ENCODE results near the gene ITM2A.

Gene ITM2A

GRCh38 chrX:79366873-79367749, at the start of gene ITM2A:
Gene ITM2A, minus strand, starts transcription at chrX:79367334. Its CDS starts 119 bp downstream, at chrX:79367215.
- DNase-seq: peak; percentile 56

DNA sequence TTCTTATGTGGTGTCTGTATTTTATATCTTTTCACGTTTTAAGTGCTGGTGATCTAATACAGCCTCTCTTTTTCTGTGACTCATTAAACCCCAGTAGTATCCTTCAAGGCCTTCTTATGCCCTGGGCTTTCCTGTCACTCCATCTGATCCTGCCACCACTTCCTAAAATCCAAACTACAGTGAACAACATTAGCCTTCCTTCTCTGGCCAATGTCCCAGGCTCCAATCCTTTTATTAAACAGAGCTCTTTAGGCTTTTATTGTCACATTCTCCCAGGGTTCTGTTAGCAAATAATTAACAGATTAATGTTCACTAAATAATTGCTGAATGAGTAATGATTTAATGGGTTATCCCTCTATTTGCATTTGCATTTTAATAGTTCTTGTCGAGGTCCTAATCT, 47.9 kb upstream of the ITM2A start:
- no peak for DNase-seq

DNA sequence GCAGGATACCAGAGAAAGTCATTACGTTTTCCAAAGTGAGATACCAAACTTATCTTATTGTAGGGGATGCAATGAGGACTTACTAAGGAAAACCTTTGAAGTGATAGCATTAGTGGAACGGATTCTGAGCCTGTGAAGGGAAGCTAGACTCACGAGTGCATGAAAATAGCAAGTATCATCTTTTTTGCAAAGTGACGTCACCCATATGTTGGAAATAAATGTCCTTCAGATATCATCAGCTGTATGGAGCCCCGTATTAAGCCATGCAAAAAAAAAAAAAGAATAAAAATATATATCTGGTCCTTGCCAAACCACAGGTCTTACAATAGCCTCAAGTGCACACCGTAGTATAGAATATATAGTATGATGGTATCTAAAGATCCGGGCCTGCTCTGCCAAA, 46.8 kb upstream of the ITM2A start:
- no peak for DNase-seq

GRCh38 chrX:79412972-79413371, 45.8 kb upstream of the ITM2A start:
- DNase-seq: peak; percentile 49

DNA sequence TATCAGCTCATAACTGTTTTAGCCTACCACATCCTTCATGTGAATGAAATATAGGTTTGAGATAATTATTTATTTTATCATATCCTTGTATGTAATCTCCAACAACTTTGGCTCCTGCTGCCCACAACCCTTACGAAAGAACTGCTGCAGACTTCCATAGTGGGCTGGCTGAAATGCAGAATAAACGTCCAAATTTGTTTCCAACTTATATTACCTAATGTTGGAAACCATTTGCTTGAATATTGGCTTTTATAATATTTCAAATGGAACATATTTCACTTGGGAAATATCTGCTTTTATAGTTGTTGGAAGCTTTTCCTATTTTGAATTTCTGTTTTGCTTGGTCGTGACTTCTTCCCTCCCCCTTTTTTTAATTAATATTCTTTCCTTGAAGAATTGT, 45.0 kb upstream of the ITM2A start:
- no peak for DNase-seq

GRCh38 chrX:79409657-79410056, 42.5 kb upstream of the ITM2A start:
- no peak for DNase-seq

DNA sequence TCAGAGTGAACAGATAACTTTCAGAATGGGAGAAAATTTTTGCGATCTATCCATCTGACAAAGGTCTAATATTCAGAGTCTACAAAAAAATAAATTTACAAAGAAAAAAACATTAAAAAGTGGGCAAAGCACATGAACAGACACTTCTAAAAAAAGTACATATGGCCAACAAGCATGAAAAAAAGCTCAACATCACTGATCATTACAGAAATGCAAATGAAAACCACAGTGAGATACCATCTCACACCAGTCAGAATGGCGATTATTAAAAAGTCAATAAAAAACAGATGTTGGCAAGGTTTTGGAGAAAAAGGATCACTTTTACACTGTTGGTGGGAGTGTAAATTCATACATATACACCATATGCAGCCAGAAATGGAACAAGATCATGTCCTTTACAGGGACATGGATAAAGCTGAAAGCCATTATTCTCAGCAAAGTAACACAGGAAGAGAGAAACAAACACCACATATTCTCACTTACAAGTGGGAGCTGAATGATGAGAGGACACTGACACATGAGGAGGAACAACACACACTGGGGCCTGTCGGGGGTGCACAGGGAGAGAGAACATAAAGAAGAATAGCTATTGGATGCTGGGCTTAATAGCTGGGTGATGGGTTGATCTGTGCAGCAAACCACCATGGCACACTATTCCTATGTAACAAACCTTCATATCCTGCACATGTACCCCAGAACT, 41.6 kb upstream of the ITM2A start:
- DNase-seq: no peak

DNA sequence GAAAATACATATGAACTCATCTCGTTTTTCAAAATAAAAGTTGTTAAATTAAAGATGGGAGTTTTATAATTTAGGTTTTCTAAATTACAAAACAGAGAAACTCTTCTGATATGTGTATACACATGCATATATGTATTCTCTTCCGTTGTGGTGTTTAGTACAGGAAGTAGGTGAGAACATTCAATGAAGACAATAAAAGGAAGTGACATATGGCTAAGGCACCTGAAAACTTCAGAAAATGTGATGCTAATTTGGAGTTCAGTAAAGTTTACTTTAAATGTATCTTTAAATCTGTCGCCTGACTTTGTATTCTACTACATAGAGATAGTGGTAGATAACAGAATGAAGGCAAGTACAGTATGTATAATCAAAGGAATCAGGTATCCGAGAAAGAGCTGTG, 33.5 kb upstream of the ITM2A start:
- no peak for DNase-seq

- no peak for DNase-seq
Measured at GRCh38 chrX:79375340-79375739, 8.2 kb upstream of the ITM2A start.

GRCh38 chrX:79371640-79372039, 4.5 kb upstream of the ITM2A start:
- DNase-seq: no peak

- no peak for DNase-seq
Measured at GRCh38 chrX:79371101-79371500, 4.0 kb upstream of the ITM2A start.

- no peak for DNase-seq
Measured at GRCh38 chrX:79369871-79370270, 2.7 kb upstream of the ITM2A start.

DNA sequence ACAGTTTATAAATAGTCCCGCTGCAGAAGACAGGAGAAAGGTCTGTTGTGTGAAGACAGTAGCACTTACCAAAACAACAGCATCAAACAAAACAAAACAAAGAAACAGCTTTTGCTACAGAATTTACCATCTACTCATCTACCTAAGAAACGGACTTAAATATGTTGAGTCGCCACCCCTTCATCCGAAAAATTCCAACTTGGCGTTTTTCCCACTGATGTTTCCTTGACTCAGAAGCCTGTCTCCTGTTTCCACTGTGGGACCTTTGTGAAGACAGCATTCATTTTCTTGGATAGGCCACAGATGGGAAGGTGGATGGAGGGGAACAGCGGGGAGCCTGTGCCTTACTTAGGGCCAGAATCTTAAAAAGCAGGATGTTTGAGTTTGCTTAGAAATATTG, 1.3 kb upstream of the ITM2A start:
- no peak for DNase-seq

DNA sequence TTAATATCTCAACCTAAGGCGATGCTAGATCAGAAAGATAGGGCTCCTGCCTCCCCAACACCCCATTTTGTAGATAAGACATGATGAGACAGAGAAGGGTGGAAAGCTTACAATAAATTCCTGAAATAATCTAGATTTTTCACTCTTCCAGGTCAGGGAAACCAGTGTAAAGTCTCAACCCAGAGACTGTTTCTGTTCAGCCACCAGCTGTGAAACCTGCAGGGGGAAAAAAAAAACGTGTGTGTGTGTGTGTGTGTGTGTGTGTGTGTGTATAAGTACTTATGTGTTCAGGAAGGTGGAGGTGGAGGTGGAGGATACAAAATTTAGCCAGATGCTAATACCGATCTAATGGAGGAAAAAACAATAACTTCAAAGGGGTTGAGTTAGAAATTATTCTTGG, 773 bp upstream of the ITM2A start:
- no peak for DNase-seq

GRCh38 chrX:79366556-79366872, 620 bp downstream of the ITM2A start:
- no peak for DNase-seq

DNA sequence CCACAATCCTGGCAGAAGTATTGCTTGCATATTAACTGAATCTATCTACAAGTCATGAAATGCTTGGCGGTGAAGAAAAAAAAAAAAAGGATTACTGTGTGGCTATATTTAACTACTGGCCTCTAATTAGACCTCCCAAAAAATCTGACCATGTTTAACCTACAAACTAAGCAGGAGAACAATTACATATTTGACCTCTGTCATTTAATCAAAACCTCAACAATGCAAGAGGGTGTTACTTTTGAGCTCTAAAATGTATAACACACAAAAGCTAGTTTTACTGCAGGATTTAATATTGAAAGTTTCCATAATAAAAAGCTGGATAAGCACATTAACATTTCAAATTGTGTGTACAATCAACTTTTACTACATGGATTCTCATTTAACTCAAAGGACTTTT, 1.5 kb downstream of the ITM2A start:
- no peak for DNase-seq

DNA sequence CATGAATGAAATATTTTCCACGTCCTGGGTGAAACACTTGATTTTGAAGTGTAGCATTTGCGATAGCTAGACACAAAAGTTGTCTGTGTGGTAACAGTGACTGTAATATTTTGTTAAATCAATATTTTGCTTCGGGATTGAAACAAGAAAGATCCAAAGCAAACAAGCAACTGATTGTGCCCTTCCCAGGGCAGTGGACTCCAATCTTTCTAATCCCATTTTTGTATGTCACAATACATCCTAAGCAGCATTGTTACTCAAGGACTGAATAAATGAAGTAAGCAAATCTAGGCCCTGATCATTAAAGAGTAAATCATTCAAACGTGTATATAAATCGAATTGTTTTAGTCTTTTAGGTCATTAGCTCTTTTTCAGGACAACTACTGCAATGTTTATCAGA, 2.8 kb downstream of the ITM2A start:
- no peak for DNase-seq

GRCh38 chrX:79361192-79361870, 5.8 kb downstream of the ITM2A start:
- DNase-seq: peak; percentile 25

- DNase-seq: peak; percentile 18
Measured at GRCh38 chrX:79336869-79337815, 30.0 kb downstream of the ITM2A start.

DNA sequence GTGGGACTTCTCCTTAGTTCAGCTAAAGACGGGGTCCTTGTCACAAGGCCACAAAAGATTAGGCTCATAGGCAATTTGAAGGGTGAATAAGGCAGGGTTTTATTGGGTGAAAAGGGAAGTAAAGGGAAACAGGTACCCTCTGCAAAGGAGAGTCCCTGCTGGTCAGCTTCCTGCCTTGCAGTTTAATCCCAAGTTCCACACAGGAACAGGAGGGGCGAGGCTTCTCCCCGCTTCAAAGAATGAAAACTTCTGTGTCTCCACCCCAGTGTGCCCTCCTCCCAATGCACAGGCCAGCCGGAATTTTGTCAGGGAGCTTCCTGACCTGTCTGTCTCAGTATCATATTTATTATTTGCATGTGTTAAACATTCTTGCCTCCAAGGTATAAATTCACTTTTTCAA, 37.1 kb downstream of the ITM2A start:
- no peak for DNase-seq

DNA sequence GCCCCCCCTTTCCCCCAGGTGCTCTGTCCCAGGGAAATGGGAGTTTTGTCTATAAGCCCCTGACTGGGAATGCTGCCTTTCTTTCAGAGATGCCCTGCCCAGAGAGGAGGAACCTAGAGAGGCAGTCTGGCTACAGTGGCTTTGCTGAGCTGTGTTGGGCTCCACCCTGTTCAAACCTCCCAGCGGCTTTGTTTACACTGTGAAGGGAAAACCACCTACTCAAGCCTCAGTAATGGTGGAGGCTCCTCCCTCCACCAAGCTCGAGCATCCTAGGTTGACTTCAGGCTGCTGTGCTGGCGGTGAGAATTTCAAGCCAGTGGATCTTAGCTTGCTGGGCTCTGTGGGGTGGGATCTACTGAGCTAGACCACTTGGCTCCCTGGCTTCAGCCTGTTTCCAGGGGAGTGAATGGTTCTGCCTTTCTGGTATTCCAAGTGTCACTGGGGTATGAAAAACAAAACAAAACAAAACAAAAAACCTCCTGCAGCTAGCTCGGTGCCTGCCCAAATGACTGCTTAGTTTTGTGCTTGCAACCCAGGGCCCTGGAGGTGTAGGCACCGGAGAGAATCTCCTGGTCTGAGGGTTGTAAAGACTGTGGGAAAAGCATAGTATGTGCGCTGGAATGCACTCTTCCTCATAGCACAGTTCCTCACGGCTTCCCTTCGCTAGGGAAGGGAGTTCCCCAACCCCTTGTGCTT, 41.7 kb downstream of the ITM2A start:
- DNase-seq: peak; percentile 64

Measured in CD4-positive, alpha-beta T cell treated with Interleukin-4 for 4 hours (primary cell).